HG03575 (cell line): ENCODE measurements around the gene MRPL1.
"Not testable (repeated sequence)": the region's sequence is repeated elsewhere in the genome, so short reads cannot be mapped to it uniquely, and the experiment has no call there.

ENCODE experiments used
- ATAC-seq: cut with Tn5 transposase; IDR thresholded peaks from one replicate; pipeline ENCODE4 v1.9.1; 2021; ENCODE audit not compliant: unreplicated experiment, insufficient number of reproducible peaks, low FRiP score; ENCODE audit errors: extremely low read depth

MRPL1 gene

DNA sequence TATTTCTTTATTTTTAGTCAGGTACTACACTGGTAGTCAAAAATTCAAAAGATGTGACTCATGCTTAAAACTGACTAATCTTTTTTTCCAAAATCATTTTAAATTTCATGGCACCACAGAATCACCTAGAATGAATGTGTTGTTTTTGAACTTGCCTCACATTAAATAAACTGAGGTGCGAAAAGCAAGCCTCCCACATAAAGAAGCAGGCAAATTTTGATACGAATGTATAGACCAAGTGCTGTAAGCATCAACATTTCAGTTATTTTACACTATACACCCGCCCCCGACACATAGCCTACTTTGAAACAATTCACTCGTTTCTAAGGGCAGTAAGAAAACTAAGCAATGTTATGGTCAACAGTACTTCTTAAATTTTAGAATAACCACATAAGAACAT lies 94.3 kb downstream of the MRPL1 start:
- ATAC-seq, result no peak

DNA sequence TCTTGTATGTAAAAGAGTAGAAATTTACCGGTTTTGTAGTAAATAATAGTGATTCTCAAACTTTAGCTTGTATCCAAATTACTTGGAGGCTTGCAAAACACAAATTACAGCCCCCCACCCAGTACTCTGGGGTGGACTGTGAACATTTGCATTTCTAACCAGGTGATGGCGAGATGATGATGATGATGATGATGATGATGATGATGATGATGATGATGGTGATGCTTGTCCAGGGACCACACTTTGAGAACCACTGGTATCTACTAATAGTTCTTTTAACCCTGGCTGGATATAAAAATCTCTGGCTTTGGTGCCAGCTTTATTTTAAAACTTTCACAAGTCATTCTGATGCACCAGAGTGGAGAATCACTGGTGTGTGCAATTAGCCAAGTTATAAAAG lies 96.3 kb downstream of the MRPL1 start:
- no peak for ATAC-seq

DNA sequence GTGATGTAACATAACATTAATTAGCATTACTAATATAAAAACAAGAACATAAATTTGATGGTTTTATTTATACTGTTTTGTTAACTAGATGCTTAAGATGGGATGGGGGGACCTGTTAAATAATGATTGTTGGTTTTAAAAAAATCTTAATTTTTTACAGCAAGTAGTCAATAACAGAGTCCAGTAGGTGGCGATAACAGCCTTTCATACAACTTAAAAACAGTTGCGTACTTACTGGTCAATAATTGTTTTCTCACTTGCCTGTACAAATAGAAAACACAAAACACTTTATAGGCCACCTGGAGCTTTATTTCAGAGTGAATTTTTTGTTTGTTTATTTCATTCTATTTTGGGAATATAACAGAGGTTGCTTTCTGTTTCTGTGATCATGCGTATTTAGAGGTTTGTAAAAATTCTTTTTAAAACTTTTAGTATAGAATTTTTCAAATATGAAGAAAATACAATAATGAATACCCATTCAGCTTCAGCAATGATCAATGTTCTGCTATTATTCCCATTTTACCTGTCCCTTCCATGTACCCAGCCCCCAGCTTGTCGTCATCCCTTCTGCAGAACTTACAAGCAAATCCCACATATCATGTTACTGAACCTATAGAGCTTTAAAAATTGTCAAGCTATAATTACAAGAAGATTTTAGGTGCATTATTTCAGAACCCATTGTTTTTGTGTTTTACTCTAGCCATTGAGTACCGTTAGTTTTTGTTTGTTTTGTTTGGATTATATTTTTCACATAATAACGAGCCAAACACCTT lies 97.1 kb downstream of the MRPL1 start:
- ATAC-seq, result no peak

DNA sequence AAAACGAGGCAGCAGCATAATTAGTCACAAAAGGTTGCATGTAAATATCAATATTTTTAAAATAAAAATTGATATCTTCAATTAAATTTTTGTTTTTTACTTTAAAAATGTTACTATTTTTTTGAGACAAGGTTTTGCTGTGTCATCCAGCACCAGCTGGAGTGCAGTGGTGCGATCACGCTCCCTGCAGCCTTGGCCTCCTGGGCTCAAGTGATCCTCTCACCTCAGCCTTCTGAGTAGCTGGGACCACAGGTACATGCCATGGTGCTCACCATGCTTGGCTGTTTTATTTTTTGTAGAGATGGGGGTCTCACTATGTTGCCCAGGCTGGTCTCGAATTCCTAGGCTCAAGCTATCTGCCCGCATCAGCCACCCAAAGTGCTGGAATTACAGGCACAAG lies 97.7 kb downstream of the MRPL1 start:
- no peak for ATAC-seq

DNA sequence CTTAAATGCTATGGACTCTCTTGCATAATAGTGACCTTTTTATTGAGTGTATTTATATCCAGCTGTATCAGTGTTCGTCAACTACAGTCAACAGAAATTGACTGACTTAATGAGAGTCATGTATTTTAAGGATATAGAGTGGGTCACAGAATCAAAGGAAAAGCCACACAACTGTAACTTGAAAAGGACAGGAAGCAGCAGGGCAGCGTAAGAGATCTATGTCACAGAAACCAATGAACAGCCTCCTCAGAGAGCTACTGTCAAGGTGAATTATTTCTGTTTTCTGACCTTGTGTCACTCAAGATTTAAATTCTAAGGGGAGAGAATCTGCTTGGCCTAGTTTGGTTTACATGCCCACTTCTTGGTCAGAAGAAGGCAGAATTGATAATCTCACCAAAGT lies 100.4 kb downstream of the MRPL1 start:
- ATAC-seq, result no peak

DNA sequence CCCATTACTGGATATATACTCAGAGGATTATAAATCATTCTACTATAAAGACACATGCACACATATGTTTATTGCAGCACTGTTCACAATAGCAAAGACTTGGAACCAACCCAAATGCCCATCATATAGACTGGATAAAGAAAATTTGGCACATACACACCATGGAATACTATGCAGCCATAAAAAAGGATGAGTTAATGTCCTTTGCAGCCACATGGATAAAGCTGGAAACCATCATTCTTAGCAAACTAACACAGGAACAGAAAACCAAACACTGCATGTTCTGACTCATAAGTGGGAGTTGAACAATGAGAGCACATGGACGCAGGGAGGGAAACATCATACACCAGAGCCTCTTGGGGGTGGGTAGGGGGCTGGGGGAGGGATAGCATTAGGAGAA lies 111.0 kb downstream of the MRPL1 start:
- ATAC-seq, result not testable (repeated sequence)

DNA sequence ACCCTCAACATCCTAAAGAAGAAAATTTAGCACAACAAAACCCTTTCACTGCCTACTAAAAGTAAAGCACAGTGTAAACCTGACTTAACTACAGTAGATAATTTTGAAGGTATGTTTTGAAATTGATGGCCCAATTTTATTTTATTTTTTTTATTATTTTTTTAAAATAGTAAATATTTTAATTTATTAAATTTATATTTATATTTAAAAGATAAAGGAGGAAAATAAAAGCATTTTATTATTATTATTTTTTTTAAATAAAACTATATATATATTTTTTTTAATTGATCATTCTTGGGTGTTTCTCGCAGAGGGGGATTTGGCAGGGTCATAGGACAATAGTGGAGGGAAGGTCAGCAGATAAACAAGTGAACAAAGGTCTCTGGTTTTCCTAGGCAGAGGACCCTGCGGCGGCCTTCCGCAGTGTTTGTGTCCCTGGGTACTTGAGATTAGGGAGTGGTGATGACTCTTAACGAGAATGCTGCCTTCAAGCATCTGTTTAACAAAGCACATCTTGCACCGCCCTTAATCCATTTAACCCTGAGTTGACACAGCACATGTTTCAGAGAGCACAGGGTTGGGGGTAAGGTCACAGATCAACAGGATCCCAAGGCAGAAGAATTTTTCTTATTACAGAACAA lies 120.4 kb downstream of the MRPL1 start:
- not testable (repeated sequence) for ATAC-seq

DNA sequence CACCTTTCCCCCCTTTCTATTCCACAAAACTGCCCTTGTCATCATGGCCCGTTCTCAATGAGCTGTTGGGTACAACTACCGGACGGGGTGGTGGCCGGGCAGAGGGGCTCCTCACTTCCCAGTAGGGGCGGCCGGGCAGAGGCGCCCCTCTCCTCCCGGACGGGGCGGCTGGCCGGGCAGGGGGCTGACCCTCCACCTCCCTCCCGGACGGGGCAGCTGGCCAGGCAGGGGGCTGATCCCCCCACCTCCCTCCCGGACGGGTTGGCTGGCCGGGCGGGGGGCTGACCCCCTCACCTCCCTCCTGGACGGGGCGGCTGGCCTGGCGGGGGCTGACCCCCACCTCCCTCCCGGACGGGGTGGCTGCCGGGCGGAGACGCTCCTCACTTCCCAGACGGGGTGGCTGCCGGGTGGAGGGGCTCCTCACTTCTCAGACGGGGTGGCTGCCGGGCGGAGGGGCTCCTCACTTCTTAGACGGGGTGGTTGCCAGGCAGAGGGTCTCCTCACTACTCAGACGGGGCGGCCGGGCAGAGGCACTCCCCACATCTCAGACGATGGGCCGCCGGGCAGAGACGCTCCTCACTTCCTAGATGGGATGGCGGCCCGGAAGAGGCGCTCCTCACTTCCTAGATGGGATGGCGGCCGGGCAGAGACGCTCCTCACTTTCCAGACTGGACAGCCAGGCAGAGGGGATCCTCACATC lies 121.1 kb downstream of the MRPL1 start:
- ATAC-seq, result not testable (repeated sequence)

DNA sequence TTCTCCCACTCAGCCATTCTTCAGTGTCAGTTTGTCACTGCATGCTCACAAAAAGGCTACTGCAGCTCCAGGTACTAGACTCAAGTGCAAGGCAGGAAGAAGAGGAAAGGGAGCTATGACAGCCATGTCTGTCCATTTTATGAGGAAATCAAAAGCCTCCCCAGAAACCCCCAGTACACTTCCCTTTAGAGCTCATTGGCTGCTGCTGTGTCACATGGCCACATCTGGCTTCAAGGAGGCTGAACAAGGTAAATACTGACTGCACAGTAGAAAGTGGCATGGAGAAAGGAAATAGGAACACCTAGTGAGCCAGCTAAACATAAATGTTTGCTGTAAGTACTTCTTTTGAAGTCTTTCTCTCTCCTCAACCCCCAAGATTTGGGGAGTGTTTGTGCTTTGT lies 127.3 kb downstream of the MRPL1 start:
- ATAC-seq, result no peak

DNA sequence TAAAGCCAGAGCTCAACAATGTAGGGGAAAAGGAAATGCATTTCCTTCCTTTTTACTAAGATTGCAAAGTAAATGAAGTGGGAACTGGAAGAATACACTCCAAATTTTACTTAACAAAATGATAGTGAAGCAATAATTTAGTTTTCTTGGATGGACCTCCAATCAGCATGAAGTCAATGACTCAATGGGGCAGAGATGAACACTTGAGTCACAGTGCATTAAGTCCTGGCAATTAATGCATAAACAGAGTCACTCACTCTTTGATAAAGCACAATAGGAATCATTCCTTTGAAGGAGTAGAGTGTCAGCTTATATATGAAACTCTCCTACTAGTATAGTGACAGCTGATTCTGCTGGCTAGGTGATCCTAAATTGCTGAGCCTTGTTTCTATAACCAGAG lies 127.8 kb downstream of the MRPL1 start:
- ATAC-seq, result no peak

DNA sequence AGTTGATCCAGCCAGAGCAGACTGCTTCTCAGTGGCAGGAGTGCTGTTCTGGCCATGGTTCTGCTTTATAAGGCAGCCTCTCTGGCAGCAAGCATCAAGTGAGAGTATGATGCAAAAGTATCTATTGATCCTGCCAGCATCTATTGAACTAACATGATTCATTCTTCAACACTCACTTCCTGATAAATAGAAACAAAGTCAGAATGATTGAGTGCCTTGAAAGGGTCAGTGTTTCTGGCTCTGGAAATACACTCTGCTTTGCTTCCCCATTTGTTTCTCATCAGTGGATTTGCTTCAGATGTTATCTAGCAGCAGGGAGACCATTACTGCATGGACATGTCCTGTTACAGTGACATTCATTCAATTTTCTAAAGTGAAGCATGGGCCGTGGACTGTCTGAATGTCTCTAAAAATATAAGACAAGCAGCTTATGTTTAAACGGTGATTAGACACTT lies 128.3 kb downstream of the MRPL1 start:
- ATAC-seq, result no peak

DNA sequence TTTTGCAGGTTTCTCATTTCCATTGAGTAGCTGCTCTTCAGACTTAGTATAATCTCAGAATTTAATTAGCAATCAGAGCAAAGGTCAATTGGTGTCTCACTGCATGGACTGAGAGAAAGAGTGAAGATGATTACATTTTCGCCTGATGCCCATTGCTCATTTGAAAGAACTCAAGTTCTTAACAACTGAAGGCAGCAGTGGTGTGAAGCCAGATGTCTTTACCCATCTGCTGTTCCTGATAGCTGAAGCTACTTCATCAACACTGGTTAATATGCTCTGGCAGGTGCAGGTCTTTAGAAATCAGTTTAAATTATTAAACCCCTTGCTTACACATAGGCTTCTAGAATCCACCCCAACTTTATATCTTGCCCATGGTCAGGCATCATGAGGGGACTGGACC lies 130.0 kb downstream of the MRPL1 start:
- ATAC-seq, result no peak

DNA sequence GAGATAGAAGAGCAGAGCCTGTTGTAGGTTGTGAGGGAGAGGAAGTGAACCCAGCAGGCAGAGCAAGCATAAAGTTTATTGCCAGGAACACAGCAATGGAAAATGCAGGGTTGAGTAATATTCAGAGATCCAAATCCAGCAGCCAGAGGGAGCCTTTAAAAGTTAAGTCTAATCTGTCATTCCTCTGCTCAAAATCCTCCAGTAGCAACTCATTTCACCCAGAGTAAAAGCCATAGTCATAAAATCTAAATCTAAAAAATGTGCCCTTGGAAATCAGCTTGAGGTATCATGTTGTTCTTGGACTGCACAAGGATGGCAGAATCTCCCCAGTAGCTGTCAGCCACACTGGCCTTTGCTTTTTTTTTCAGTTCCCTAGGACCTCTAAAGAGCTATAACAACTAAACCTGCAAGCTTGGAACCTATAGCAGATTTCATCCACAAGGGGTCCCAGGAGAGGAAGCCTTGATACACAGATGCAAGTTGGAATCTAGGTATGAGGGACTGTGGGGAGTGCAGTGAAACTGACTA lies 131.6 kb downstream of the MRPL1 start:
- no peak for ATAC-seq

DNA sequence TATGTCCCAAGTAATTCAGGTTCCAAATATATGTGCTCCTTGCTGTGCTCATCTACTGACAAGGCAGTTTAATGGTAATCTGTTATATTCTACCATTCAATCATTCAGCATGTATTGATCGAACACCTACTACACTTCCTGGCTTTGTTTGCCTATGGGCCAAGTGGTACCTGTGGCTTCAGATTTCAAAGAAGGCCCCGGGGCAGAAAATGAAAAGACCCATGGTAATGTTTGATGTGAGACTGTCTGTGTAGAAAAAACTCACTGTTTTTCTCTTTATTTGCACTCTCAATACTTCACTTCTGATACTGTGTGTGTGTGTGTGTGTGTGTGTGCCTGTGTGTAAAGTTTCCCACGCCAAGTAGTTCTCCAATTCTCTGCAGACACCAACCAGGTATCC lies 133.4 kb downstream of the MRPL1 start:
- ATAC-seq, result no peak

DNA sequence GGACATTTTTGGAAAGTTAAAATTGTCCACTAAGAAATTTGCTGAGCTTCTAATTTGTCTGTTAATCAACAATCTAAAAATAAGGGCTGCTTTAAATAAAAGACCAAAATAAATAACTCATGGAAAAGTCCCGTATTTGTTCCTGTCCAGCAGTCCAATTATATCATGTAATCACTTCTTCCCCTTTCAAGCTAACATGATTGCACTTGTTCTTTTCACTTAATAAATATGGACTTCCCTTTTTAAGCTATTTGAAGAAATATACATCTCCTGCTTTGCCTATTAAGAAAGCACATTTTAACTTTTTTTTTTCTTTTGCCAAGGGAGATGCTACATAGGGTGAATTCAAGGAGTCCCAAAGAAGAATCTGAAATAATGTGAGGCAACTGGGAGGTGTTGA lies 138.9 kb downstream of the MRPL1 start:
- ATAC-seq, result no peak

DNA sequence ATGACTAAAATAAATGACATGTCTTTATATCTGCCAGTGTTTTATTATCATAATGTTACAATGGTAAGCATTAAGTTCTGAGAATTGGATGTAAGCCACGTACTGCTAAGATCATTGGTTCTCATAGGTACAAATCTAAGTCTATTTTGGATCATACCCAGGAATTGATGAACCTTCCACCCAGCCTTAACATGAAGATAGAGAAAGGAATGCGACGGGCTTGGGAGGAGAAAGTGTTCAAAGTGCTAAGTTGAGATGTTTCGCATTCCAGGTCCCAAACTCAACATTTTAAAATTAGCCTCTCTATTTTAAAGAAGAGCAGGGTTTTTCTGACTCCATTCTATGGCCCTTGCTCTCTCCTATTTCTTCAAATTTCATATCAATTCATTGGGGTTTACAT lies 139.6 kb downstream of the MRPL1 start:
- ATAC-seq, result no peak
